HG03442 (cell line): Measurements from ENCODE around the gene PRMT5.
"Not testable (repeated sequence)": the region's sequence is repeated elsewhere in the genome, so short reads cannot be mapped to it uniquely, and the experiment has no call there.

Source experiments
- ATAC-seq: cut with Tn5 transposase; IDR thresholded peaks from one replicate; pipeline ENCODE4 v1.9.1; 2021; ENCODE audit warnings: mild to moderate bottlenecking, moderate library complexity; ENCODE audit not compliant: unreplicated experiment

Gene PRMT5

DNA sequence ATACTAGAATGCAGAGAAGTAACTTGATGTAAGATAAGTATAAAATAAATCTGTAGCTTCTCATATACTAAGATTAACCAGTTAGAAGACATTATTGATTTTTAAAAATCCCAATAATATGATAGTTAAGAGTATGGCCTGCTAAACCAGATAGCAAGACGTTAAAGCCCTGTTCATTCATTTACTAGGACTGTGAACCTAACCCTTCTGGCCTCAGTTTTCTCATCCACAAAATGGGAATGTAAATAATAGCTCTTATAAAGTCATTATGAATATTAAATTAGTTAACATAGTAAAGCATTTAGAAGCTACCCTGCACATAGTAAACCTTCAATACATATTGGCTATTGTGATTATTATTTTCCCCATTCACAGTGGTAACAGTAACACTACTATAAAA lies 6.0 kb upstream of the PRMT5 start:
- no peak for ATAC-seq

DNA sequence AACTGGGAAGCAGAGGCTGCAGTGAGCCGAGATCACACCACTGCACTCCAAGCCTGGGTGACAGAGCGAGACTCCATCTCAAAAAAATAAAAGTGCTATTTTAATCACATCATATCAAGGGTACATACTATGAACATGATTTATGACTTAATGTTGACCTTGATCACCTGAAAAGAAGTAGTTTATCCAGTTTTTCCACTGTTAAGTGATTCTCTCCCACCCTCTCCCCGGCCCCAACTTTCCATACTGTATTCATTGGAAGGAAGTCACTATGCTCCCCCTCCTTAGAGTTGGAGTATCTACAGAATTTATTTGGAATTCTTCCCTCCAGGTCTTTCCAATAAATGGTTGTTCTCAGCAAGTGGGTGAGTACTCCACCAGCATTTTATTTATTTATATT lies 3.0 kb upstream of the PRMT5 start:
- no peak for ATAC-seq

DNA sequence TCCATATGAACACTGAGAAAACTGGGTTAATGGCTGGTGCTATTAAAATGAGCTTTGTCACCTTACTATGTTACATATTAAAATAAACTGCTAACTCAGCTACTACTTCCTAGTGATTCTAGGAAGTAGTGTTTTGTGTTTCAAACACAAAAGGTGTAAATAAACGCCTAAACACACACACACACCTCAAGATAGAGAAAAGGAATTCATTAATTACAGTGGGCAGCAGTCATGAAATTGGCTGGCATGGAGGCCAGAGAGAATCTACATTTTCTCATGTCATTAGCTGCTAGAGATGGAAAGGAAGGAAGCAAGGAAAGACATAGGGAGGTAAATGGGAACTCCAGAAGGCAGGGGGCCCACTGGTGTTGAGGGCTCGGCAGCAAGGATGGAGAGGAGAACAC lies 787 bp upstream of the PRMT5 start:
- no peak for ATAC-seq

DNA sequence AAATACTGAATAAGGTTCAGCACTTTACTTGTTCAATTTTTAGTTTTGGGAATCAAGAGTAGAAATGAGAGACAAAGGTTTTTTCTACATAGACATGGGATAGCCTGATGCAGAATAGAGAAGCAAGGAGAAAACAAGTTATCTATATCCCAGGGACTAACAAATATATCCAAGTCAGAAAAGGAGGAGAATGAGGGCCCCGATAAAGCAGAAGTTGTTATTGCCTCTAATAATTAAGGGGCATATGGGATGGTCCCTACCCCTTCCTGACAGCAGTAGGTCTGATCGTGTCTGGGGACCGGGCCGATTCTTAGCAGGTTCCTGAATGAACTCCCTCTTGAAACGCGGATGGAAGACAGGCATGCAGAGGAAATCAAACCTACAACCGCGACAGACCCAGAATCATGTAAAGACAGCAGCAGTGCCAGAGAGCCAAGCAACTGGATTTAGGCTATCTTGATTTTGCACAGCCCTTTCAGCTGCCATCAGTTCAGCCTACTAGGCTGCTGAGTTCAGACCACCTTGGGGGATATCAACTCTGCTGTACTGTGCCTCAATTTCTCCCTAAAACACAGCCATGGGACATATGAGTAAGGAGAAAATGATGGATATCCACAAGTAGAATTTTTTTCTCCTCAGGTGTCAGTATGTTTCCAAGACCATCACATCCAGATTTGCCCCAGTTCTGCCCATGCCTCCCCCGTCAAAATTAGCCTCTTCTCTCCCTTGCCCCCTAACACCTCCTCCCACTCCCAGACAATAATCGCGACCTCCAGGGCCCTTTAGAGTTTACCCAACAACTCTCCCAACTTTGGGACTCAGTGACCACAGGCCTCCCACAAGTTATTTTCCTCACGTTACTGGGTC lies 706 bp downstream of the PRMT5 start:
- ATAC-seq = no peak

DNA sequence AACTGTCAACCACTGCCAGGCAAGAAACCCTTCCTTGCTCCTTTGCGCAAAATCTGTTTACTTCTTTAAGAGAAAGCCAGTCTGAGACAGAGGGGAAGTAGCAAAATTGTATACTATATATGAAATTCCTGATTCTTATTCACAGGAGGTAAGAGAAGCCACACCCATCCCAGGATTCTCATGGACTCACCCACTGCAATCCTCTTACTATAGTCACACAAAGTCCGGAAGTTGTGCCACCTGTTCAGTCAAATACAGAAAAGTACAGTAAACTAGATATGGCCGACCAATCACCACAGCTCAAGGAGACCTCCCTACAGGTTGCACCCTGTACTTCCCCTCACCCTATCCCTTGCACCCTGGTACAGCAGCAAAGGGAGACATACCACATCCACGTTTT lies 2.9 kb downstream of the PRMT5 start:
- ATAC-seq = no peak

DNA sequence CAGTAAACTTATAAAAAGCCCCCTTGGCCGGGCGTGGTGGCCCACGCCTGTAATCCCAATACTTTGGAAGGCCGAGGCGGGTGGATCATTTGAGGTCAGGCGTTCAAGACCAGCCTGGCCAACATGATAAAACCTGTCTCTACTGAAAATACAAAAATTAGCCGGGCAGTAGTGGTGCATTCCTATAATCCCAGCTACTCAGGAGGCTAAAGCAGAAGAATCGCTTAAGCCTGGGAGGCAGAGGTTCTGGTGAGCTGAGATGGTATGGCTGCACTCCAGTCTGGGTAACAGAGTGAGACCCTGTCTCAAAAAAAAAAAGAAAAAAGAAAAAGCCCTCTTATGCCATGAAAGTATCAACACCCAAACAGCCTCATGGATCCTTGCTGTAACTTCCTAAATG lies 3.7 kb downstream of the PRMT5 start:
- no peak for ATAC-seq

DNA sequence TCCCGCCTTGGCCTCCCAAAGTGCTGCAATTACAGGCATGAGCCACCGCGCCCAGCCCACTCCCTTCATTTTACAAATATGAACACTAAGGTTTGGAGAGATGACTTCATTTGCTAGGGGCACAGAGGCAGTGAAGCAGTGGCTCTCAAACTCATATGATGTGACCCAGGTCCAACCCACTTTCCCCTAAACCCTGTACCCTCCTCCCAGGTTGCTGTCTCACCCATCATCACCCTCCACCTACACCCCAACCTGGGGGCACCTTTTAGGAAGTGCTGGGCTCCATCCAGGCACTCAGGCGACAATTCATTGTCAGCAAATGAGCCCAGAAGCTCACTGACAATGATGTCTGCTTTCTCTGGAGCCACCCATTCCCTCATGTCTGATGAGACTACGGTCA lies 5.4 kb downstream of the PRMT5 start:
- no peak for ATAC-seq

DNA sequence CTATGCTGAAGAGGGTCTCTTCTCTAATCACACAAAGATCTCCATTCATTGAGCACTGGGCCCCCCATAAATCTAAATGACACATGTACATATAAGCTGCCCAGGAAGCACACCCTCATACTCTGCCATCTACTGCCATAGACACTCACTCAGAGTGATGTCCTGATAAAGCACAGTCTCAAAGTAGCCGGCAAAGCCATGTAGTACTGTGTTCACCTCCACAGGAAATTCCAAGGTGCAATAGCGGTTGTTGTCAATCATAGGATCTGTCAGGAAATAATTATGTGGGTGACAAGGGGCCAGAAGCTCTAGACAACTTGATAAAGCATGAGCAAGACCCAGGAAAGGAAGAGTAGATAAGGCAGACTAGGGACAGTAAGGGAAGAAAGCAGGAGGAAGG lies 6.9 kb downstream of the PRMT5 start:
- no peak for ATAC-seq

DNA sequence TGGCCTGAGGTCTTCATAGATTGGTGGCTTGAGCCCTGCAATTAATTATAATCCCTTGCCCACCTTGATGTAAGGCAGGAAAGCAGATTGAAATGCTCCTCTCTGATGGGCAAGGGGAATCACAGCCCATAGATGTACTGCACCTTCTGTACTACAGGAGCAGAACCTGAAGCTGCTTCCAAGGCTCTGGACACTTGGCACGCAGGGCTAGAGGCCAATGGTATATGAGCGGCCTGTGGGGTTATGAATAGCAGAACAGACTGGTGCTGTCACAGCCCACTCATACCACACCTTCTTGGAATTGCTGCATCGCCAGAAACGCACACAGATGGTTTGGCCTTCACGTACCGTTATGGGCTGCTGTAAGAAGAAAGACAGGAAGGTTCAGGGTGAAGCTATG lies 8.5 kb downstream of the PRMT5 start:
- ATAC-seq = no peak

DNA sequence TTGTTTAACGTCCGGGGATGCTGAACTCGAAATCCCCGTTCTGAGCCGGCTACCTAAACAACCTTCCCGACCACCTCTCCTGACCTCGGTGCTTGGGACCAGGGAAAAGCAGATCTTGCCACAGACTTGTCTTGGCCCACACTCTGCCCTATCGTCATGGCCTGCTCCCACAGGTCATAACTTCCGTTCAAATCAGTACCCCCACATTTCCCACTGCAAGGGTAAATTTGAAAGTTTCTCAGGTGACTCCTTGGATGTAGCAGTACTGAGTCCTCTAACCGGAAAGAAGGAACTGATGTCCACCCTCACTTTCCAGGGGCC lies 9.6 kb downstream of the PRMT5 start:
- no peak for ATAC-seq

DNA sequence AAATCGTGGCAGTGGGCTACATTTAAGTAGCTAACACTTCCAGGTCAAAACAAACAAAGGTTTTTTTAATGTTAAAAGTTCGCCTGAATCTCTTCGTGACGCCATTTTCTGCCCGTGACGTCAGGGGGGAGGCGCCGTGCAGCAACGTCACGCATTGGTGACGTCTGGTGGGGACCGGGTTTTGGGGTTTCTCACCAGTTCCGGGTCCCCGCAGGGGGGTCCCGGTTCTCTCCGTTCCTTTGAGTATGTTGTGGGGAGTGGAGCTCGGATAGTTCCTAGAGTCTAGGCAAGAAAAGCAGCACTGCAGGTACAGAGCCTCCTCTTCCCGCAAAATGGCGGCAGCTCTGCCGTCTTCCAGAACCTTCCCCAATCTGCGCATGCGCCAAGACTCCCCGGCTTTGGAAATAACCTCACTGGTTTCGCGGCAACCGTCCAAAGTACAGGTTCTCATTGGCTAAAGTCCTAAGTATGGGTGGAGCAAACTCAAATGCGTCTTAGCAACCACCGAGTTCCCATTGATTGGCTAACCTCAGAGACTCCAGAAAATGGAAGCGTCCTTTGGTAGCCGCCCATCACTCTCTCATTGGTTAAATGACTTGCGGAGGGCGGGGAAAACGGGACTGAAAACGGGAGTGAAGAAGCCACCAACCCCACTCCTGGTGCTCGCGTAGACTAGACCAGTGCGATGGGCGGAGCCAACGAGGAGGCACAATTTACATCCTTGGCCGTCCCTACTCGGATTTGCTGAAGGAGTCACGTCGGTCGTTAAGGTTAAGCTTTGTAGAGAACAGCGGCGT lies 10.2 kb downstream of the PRMT5 start, which contains the start of gene RBM23:
Gene RBM23, minus strand, starts transcription at position 346 of the 797 bp plus-strand sequence.
- peak; percentile 87 for ATAC-seq

DNA sequence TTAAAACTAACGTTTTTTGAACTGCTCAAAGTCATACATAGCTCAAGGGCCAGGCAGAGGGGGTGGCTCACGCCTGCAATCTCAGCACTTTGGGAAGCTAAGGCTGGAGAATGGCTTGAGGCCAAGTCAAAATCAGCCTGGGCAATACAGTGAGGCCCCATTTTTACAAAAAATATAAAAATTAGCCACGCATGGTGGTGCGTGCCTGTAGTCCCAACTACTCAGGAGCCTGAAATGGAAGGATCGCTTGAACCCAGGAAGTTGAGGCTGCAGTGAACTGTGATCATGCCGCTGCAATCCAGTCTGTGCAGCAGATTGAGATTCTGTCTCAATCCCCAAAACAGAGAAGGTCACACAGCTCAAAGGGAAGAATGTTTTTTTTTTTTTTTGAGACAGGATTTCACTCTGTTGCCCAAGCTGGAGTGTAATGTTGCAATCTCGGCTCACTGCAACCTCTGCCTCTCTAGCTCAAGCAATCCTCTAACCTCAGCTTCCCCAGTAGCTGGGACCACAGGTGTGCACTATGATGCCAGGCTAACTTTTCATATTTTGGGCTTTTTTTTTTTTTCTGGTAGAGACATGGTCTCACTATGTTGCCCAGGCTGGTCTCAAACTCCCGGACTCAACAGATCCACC lies 13.2 kb downstream of the PRMT5 start:
- no peak for ATAC-seq

DNA sequence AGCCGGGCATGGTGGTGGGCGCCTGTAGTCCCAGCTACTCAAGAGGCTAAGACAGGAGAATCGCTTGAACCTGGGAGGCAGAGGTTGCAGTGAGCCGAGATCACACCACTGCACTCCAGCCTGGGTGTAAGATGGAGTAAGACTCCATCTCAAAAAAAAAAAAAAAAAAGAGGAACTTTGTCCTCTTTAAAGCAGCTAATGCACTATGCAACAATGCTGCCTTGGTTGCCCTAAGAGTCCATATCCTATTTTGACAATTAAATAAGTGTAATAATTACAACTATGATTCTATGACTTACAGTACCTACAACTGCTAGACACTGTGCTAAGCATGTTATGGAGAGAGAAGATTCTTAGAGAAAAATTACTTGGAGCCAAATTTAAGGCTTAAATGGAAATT lies 14.3 kb downstream of the PRMT5 start:
- not testable (repeated sequence) for ATAC-seq

DNA sequence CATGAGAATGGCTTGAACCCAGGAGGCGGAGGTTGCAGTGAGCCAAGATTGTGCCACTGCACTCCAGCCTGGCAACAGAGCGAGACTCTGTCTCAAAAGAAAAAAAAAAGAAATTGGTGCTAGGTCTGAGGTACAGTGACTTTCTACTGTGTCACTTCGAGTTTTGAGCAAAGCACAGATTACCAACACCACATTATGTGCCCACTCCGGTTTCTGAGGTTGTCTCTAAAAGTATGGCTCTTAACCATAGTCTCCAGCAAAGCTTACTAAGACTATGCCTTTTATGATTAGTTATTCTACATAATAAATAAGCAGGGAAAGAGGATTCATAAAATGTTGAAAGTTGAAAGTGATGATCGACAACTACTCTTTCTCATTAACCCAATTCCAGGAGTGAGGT lies 18.3 kb downstream of the PRMT5 start:
- ATAC-seq = no peak

DNA sequence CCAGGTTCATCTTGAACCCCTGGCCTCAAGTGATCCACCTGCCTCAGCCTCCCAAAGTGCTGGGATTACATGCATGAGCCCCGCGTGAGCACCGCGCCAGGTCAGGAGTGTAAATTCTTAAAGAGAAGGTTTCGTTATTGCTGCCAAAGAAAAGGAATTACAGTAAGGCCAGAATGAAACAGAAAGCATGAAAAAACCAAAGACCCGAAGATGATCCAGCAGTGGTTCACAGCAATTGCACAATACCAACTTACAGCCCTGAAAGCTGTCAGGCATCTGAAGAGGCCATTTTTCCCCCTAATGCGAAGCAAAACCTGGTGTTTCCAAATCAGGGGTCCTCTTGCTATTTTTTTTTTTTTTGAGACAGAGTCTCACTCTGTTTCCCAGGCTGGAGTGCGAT lies 20.6 kb downstream of the PRMT5 start:
- no peak for ATAC-seq

DNA sequence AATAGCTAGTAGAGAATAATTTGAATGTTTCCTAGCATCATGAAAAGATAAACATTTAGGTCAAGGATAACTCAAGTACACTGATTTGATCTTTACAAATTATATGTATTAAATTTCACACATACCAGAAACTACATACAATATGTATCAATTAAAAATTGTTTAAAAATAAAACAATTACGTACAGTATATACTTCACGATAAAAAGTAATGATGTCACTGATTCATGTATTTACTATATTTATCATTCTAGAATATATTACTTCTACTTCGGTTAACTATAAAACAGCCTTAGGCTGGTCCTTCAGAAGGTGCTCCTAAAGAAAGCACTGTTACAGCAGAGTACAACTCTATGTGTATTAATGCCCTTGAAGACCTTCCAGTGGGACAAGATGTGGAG lies 21.7 kb downstream of the PRMT5 start:
- ATAC-seq = no peak

DNA sequence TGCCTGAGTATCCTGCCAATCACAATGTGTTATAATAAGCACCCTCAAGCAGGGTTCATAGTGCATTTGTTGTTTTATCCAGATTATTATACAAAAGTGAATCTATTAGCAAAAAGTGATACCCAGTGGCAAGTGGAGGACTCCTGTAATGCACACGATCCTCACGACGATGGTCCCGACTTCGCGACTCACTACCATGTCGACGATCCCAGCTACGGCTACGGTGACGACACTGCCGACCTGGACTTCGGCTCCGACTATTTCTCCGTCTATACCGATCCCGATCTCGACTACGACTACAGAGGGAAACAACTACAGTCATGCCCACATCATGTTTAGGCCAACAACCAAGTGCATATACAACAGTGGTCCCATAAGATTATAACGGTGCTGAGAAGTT lies 23.1 kb downstream of the PRMT5 start:
- ATAC-seq = no peak

DNA sequence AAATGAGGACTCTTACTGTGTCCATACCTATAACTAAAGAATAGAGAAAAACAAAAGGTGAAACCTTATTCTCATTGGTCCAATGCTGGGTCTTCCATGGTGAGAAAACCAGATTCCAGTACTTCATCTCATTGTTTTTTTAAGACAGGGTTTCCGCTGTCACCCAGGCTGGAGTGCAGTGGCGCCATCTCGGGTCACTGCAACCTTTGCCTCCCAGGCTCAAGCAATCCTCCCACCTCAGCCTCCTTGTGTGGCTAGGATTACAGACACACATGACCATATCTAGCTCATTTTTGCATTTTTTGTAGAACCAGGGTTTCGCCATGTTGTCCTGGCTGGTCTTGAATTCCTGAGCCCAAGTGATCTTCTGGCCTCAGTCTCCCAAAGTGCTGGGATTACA lies 23.5 kb downstream of the PRMT5 start:
- ATAC-seq = no peak

DNA sequence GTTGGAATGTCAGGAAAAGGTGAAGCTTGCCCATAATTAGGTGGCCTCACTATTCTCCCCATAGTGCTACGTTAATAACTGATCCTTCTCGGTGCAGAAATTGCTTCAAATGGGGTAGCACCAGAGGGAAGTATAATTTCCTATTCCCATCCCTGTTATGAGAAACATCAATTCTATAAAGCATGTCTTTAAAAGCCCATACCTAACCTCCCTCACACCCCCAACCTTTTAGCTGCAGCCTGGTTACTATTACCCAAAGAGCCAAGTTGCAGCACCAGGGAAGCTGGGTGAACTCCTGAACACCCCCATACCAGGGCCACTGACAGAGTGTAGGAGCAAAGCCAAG lies 25.5 kb downstream of the PRMT5 start:
- ATAC-seq = no peak

DNA sequence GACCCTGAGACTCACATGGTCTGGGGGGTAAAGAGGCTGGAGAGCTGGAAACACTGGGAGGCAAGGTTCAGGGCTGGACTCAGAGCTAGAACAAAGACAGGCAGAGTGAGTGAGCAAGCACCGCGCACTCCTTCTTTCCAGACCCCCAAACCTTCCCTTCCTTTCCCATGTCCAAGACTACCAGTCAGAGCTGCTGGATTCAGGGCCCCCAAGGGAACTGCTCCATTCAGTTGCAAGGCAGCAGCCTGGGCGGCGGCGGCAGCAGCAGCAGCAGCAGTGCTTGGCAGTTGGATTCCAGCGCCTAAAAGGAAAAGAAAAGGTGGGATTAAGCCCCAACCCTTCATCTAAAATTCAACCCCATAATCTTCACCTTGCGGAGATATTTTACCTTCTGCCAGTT lies 27.4 kb downstream of the PRMT5 start:
- no peak for ATAC-seq

DNA sequence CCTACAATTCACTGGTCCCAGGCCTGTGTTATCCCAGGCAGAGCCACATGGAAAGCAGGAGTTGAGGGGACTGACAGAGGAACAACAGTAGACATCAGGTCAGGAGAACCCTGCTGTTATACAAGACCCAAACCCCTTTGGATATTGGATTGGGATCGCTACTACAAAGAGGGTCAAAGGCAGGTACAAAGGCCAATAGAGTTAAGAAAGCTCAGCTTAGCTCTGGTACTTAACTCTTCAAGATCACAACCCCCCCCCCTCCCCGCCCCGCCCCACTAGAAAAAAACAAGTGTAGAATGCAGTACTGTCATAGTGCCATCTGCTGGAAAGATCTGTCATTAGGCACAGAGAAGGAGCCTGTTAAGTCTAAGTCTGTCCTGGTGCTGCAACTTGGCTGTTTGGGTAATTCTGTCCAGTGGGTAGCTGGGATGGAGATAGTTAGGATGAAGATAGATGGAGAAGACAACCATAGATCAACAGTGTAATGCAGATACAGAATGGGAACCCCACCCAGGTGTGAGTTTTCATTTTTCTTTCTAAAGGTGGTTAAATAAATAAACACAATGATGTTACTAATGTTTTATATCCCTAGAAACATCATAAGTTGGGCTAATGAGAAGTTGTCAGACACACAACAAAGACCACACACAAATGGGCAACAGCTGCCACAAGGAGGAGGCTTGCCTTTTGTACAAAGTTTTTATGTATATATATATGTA lies 28.9 kb downstream of the PRMT5 start:
- peak; percentile 58 for ATAC-seq
